Epidermal melanocyte (primary cell): ENCODE results near the gene GTF2F2.
"Not testable (repeated sequence)": the region's sequence is repeated elsewhere in the genome, so short reads cannot be mapped to it uniquely, and the experiment has no call there.

Source experiments
- DNase-seq: peaks from one replicate; pipeline ENCODE4 v3.0.0; 2011; ENCODE audit warnings: low spot score; ENCODE audit not compliant: insufficient read length

The GTF2F2 gene

GRCh38 chr13:45178349-45179162 is 58.2 kb downstream of the GTF2F2 start:
- no peak for DNase-seq

GRCh38 chr13:45179428-45179827 is 59.1 kb downstream of the GTF2F2 start:
- DNase-seq, result no peak

- DNase-seq, result no peak
Measured at GRCh38 chr13:45180303-45180702, 60.0 kb downstream of the GTF2F2 start.

DNA sequence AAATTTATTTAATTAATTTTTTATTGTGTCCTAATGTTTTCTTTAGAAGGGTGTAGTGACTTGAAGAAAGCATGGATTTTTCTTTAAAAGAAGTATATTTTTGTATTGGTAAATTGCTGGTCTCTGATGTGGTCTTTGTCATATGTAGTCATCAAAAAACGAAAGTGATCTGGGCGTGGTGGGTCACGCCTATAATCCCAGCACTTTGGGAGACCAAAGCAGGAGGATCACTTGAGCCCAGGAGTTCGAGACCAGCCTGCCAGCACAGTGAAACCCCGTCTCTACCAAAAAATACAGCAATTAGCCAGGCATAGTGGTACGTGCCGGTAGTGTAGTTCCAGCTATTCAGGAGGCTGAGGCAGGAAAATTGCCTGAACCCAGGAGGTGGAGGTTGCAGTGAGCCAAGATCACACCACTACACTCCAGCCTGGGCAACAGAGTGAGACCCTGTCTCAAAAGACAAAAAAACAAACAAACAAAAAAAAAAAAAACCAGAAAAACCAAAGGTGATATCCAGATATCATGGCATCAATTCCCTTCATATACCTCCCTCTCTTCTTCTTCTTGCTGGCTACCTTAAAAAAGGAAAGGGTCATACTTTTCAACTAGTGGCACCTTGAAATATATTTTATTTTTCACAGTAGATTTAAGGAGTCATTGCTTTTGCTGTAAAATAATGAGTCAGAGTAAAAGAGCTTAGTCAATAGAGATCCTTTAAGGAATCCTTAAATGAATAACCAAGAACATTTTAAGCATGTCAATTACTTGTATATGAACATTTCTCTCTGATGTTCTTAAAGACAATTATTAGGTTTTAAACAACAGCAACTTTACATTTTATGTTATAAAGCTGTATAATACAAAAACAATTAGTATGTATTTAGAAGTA is 60.6 kb downstream of the GTF2F2 start:
- no peak for DNase-seq

GRCh38 chr13:45184693-45185092 is 64.4 kb downstream of the GTF2F2 start:
- DNase-seq, result no peak

DNA sequence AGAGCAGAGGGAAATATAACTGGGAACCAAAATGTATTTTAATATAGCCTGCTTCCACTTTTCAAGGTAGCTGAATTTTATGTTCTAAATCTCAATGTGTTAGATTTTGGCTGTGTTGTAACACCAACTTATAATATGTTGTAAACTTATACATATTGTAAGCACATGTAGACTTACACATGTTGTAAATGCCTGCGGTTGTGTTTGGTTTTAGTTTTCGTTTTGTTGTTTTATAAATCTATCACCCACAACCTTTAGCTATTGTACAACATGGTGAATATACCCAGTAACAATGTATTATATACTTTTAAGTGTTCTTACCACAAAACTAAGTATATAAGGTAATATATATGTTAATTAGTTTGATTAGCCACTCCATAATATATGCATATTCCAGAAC is 65.0 kb downstream of the GTF2F2 start:
- DNase-seq, result no peak

DNA sequence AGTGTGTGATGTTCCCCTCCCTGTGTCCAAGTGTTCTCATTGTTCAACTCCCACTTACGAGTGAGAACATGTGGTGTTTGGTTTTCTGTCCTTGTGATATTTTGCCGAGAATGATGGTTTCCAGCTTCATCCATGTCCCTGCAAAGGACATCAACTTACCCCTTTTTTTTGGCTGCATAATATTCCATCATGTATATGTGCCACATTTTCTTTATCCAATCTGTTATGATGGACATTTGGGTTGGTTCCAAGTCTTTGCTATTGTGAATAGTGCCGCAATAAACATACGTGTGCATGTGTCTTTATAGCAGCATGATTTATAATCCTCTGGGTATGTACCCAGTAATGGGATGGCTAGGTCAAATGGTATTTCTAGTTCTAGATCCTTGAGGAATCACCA is 68.8 kb downstream of the GTF2F2 start:
- DNase-seq, result not testable (repeated sequence)

DNA sequence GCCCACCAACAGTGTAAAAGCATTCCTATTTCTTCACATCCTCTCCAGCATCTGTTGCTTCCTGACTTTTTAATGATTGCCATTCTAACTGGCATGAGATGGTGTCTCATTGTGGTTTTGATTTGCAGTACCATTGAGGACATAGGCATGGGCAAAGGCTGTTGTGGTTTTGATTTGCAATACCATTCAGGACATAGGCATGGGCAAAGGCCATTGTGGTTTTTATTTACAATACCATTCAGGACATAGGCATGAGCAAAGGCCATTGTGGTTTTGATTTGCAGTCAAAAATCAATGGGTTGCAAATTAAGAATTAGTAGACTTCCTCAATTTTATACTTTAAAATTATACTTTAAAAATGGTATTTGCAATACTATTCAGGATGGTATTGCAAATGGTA is 69.2 kb downstream of the GTF2F2 start:
- not testable (repeated sequence) for DNase-seq

DNA sequence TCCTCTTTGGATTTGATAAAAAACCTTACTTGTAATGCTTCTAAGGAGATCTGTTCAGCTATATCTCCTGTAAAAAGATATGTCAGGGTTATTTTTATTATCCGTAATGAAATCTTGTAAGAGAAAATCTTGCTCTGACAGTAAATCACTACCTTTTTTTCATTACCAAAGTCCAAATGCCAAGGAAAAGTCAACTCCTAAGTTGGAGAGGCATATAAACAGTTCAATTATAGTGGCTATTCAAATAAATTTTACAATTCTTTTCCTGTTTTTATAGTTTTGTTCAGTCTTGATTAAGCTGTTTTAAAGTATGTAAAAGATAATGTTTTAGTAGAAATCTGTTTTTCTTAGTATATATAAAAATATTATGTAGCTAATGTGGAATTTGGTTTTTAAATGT is 71.6 kb downstream of the GTF2F2 start:
- no peak for DNase-seq

GRCh38 chr13:45194081-45194939 is 74.0 kb downstream of the GTF2F2 start:
- DNase-seq, result no peak

GRCh38 chr13:45195421-45195820 is 75.1 kb downstream of the GTF2F2 start:
- no peak for DNase-seq

DNA sequence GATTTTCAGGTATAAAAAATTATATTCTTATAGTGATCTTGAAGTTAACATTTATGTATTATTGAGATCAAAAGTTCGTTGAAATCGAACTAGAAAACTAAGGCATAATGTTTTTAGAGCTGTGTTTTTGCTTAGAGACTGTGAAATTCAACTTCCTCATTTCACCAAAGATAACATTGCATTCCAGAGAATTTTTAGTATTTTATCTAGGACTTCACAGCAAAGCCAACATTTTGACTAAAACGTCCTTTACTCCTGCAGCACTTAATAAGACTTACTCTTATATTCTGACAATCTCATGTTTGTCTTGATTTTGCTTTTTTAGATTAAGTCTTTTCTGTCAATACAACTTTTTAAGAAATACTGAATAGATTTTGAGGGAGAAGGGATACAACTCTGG is 75.8 kb downstream of the GTF2F2 start:
- DNase-seq, result no peak

- no peak for DNase-seq
Measured at GRCh38 chr13:45196622-45197021, 76.3 kb downstream of the GTF2F2 start.

DNA sequence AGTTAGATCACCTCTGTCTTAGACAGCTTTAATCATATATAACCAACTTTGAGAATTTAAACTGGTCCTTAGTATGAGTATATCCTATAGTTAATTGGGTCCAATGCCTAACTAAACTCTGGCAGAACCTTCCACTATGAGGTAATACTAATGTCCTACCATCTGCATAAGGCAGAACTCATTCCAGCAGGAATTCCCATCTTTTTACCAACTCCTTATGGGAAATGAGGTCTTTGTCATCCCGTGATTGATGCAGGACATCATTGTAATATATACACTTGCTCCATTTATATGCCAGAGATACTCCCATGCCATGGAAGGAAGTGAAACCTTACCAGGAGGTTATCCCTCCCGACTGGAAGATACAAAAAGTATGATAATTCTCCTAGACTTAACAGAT is 77.7 kb downstream of the GTF2F2 start:
- no peak for DNase-seq

DNA sequence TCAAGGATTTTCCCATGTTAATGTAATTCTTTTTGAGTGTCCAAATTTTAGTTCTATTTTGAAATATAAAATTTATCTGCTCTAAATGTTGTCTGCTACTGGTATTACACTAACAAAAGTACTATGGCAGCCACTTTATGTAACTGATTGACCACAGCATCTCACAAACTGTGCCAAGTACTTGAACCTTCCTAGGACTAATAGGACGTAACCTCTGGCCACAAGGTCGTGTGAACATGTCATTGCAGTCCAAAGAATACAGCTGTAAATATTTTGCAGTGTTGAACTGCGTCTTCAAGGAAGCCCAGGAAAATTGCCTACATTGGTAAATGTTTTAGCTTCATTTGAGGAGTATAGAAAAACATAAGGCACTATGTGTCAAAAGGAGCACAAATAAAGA is 78.6 kb downstream of the GTF2F2 start:
- DNase-seq, result no peak

DNA sequence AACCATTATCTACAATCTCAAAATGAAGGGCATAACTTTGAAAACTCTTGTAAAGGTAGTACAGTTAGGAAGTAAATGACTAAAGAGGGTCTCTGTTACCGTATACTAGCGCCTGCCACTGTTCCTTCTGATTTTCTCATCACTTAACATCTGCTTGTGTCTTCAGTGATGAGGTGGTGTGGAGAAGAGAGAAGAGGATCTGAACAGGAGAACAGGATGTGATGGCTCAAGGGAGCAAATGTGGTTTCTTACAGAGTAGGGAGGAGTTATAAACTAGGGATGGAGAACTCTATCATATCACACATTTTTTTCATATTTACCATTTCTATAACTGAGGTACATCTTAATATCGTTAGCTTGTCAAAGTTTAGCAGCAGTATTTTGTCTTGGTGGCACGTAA is 79.4 kb downstream of the GTF2F2 start:
- DNase-seq, result no peak

DNA sequence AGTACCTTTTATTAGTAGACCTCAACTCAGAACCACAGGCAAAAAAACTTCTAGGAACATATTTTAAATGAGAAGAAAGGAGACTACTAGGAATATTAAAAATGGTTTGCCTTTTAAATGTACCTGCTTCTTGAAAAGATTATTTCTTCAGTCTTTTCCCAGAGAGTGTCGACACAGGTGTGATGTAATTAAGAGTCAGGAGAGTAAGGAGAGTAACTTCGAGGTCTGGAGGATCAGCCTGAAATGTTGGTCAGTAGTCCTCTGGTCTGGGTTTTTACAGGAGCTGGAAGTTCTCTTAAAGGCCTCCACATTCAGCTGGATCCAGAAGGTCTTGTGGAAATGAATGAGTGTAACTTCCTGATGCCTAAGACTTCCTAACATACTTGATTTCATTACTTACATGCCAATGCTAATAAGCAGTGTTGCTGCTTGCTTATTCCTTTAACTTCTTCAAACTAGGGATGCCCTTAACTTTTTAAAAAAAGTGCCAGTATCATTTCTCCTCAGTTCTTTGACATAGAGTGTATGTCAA is 80.5 kb downstream of the GTF2F2 start, which contains the start of gene KCTD4:
Gene KCTD4, minus strand, starts transcription at position 345 of the 532 bp plus-strand sequence. CDS start 6,478 bp downstream, outside the sequence.
- no peak for DNase-seq

DNA sequence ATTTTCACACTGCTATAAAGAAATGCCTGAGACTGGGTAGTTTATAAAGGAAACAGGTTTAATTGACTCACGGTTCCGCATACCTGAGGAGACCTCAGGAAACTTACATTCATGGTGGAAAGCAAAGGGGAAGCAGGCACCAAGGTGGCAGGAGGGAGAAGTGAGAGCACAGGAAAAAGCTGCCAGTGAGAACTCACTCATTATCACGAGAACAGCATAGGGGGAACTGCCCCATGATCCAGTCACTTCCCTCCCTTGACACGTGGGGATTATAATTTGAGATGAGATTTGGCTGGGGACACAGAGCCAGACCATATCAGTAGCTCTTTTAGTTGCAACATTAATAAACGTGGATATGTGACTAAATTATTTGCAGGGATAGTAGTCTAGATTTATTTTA is 84.8 kb downstream of the GTF2F2 start:
- no peak for DNase-seq

GRCh38 chr13:45206340-45206739 is 86.0 kb downstream of the GTF2F2 start:
- DNase-seq, result no peak

DNA sequence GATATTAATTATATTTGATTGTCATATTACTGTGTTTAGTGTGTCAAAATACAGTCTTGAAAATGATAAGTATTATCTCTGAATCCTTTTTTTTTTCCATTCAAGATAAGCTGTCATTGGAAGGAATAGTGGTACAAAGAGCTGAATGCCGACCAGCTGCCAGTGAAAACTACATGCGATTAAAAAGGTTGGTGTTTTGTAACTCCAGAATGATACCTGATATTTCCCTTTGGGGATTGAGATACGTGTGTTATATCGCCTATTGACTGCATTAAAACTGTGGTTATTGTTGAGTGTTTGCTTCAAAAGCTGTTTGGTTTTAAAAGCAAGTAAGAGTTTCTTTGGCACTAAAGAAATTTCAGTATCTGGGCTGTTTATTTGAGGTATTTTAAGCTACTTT is 87.0 kb downstream of the GTF2F2 start:
- no peak for DNase-seq

GRCh38 chr13:45208132-45208531 is 87.8 kb downstream of the GTF2F2 start:
- DNase-seq, result no peak
